BJ (cell line): ENCODE data around the gene ZNF597. TPM values are rescaled to one million over a fixed set of nuclear protein-coding genes. Genes with fewer than 3 reads are reported as not detected.
A peak's percentile ranks its signal among the peaks of the same experiment; 100 is the strongest.

Source experiments
- CTCF ChIA-PET: fragments of 350-600 bp; formaldehyde crosslinking; extraction: SDS; loops from one replicate; lab custom pipeline; 2021; ENCODE audit warnings: antibody characterized with exemption, inconsistent platforms; lab: Yijun Ruan, JAX
- POLR2A ChIA-PET: fragments of 300-600 bp; sonication (Branson Sonifier 250); formaldehyde crosslinking; extraction: SDS; loops from one replicate; lab custom pipeline; 2021; ENCODE audit warnings: antibody characterized with exemption; lab: Charles Lee
- DNase-seq: peaks from one replicate; pipeline ENCODE4 v3.0.0-alpha.2; 2011; ENCODE audit warnings: low read depth
- H3K27me3 ChIP-seq: 2 replicates; pipeline ENCODE4 v1.6.0; 2011; ENCODE audit warnings: low read length; ENCODE audit not compliant: control insufficient read depth, insufficient read depth
- H3K36me3 ChIP-seq: 2 replicates; pipeline ENCODE4 v1.5.1; 2011; ENCODE audit warnings: low read length; ENCODE audit not compliant: control insufficient read depth, insufficient read depth
- H3K4me3 ChIP-seq: 2 replicates; pipeline ENCODE4 v1.5.1; 2011; ENCODE audit warnings: low read depth, mild to moderate bottlenecking, control low read depth, low read length
- polyA minus RNA-seq: library from RNA; depleted of rRNA, polyadenylated mRNA; stranded (reverse); fragments of >200 nt; gene quantifications from 2 replicates; pipeline ENCODE4 v1.2.3, GENCODE V29; 2011; rRNA and poly(A)+ RNA removed
- polyA plus RNA-seq: library from polyadenylated mRNA; depleted of rRNA; stranded (reverse); fragments of >200 nt; gene quantifications from 2 replicates; pipeline ENCODE4 v1.2.3, GENCODE V29; 2011; rRNA removed
- TF ChIP-seq, protein P1 (sequence below): IDR thresholded peaks from 2 replicates; pipeline ENCODE4 v1.5.1; 2011; ENCODE audit warnings: low read depth, mild to moderate bottlenecking, control low read depth, inconsistent platforms, low read length, moderate library complexity; ENCODE audit not compliant: insufficient read depth

ZNF597 gene, protein sequence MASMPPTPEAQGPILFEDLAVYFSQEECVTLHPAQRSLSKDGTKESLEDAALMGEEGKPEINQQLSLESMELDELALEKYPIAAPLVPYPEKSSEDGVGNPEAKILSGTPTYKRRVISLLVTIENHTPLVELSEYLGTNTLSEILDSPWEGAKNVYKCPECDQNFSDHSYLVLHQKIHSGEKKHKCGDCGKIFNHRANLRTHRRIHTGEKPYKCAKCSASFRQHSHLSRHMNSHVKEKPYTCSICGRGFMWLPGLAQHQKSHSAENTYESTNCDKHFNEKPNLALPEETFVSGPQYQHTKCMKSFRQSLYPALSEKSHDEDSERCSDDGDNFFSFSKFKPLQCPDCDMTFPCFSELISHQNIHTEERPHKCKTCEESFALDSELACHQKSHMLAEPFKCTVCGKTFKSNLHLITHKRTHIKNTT
- polyA plus RNA-seq (0.93 and 1.5 TPM in 2 replicates), polyA minus RNA-seq (1.4 and 2.0 TPM in 2 replicates)

DNA sequence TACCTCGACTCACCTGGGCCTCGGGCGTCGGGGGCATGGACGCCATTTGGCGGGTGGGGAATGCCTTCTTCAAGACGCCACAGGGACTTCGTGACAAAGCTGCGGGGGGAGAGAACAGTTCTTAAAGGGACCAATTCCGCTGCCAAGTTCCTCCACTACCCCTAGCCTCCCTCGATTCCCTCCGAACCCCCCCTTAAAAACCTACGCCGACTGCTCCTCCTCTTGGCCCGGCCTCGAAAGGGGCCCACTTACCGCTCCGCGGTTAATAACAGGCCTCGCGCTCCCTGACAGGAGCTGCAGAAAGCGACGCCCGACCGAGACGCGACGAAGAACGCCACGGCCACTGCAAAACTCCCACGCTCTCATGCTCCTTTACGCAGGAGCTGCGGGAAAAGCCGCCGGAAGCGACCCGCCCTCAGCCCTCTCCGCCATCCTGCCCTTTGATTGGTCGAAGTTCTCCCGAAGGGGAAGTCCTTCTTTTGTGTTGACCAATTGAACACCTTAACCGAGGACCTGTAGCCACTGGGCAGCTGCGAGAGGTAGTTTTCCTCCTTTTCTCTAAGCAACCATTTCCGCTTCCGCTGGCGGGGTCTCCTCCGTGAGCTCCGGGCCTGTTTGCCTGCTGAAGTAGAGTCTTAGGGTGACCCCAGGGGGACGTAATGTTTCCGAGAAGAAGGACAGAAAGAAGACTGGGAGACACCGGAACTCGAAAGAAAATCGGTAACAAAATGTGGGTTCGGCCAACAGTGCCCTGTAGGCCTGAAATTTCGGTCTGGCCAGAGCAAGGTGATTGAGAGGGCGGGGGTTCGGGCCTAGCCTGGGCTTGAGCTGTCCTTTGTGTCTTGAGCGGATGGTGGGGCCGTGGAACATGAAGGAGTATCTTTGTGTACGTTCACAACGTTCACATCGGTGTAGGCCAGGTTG lies at the start of gene ZNF597, which contains the start of gene NAA60:
TSS of gene ZNF597 (minus strand) at position 397 of the 924 bp plus-strand sequence. CDS start at position 46, 351 bp downstream.
TSS of gene NAA60 (plus strand) at position 573 of the 924 bp plus-strand sequence. CDS start 32,548 bp downstream, outside the sequence.
- POLR2A ChIA-PET, result interaction anchor here (0.6 to 1.3 kb wide), 3 partner anchors 14 to 690 kb away, joined by 3 to 4 read pairs (median 4); partner anchors contain the start of gene ZSCAN32
- H3K27me3 ChIP-seq, result peaks cover 1% of the 10 kb centered on the region; the same call in 1 of the 2 replicates
- peaks cover 1% of the 10 kb centered on the region for H3K36me3 ChIP-seq
- CTCF ChIA-PET, result interaction anchor here (0.6 to 1.1 kb wide), 2 partner anchors 177 to 294 kb away, joined by 3 to 5 read pairs; no protein-coding TSS in a partner anchor
- TF ChIP-seq, protein P1, sequence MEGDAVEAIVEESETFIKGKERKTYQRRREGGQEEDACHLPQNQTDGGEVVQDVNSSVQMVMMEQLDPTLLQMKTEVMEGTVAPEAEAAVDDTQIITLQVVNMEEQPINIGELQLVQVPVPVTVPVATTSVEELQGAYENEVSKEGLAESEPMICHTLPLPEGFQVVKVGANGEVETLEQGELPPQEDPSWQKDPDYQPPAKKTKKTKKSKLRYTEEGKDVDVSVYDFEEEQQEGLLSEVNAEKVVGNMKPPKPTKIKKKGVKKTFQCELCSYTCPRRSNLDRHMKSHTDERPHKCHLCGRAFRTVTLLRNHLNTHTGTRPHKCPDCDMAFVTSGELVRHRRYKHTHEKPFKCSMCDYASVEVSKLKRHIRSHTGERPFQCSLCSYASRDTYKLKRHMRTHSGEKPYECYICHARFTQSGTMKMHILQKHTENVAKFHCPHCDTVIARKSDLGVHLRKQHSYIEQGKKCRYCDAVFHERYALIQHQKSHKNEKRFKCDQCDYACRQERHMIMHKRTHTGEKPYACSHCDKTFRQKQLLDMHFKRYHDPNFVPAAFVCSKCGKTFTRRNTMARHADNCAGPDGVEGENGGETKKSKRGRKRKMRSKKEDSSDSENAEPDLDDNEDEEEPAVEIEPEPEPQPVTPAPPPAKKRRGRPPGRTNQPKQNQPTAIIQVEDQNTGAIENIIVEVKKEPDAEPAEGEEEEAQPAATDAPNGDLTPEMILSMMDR, result no peak
- H3K4me3 ChIP-seq, result peak within 1 kb of the TSS; percentile 65
- peak; percentile 73 for DNase-seq

DNA sequence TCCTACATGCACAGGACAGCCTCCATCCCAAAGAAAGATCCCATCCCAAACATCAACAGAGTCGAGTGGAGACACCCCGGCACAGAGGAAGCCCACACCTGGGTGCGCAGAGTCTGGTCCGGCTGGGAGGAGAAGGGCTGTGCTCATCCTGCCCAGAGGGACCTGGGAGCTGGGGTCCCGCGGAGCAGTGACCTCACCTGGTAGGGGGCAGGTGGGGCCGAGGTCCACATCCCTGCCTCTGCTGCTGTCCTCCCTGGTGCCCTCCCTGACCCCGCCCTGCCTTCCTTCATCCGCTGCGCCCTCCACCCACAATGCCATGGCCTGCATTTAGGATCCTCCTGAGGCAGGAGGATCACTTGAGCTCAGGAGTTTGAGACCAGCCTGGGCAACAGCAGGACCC lies 49.1 kb upstream of the ZNF597 start:
- CTCF ChIA-PET, result no interaction called here
- no peaks in the 10 kb centered on the region for H3K27me3 ChIP-seq
- peaks cover 6% of the 10 kb centered on the region for H3K36me3 ChIP-seq
- TF ChIP-seq, protein P1, result no peak
- no peak overlapping the region for H3K4me3 ChIP-seq
- DNase-seq, result no peak
- POLR2A ChIA-PET, result no interaction called here

DNA sequence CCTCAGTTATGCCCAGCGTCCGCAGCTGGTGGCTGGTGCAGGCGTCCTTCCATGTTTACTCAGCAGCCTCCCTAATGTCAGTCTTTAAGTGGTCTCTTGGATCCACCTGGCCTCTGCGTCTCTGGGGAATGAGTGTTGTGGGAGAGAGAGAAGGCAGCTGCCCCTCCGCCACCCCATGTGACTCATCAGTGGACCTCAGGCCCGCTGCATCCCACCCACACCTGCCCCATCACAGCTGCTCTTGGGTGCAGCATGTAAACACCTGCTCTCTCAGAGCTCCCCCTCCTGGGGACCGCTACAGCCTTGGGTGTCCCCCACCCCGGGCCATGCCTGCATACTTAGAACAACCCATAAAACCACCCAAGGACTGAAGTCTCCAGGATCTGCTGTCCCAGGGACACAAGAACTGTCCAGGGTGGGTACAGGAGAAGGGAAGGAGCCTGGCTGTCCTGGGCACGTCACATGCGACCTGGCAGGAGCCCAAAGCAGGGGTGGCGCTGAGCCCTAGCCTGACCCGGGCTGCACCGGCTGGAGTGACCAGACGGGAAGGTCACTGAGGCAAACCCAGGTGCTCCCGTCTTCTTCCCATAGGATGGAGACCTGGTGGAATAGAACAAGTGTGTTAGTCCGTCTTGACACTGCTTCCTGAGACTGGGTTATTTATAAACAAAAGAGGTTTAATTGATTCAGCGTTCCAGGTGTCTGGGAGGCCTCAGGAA lies 47.8 kb upstream of the ZNF597 start:
- ChIA-PET POLR2A (no interaction called here), CTCF (interaction anchor here (0.6 to 0.8 kb wide), 2 partner anchors 9 to 224 kb away, joined by 3 read pairs; no protein-coding TSS in a partner anchor)
- peaks cover 13% of the 10 kb centered on the region for H3K36me3 ChIP-seq
- TF ChIP-seq, protein P1, result no peak
- no peak overlapping the region for H3K4me3 ChIP-seq
- DNase-seq, result no peak
- no peaks in the 10 kb centered on the region for H3K27me3 ChIP-seq

DNA sequence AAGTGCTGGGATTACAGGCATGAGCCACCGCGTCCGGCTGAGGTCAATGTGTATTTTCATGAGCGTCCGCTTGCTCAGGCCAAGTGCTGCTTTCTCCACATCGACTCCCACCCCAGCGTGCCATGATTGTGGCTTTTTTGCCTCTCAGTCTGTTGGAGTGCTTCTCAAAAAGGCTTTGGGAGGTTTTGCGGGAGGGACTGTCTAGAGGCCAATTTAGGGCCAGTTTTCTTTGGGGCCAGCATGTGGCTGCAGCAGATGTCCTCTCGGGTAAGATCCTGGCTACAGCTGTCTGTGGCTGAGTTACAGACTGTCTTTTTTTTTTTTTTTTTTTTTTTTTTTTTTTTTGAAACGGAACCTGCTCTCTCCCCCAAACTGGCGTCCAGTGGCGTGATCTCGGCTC lies 45.5 kb upstream of the ZNF597 start:
- Histone ChIP-seq H3K36me3 (peaks cover 30% of the 10 kb centered on the region), H3K4me3 (no peak overlapping the region), H3K27me3 (no peaks in the 10 kb centered on the region)
- TF ChIP-seq, protein P1, result no peak
- POLR2A ChIA-PET, result no interaction called here
- CTCF ChIA-PET, result no interaction called here
- no peak for DNase-seq
